Esophagus muscularis mucosa (tissue), 4 donors: ENCODE data around the gene KMT2D.

Experiments used
- CTCF ChIP-seq, 3 experiments: fragments of 200-600 bp in 2 of 3; fragments of 450-650 bp in 1 of 3; sonication (generic) in 2 of 3; IDR thresholded peaks; one replicate each; pipeline ENCODE4 v1.5.1; 2017 to 2019; ENCODE audit warnings: antibody characterized with exemption in 3 of 3, mild to moderate bottlenecking in 2 of 3, moderate library complexity in 1 of 3
- EP300 ChIP-seq: sonication (generic); formaldehyde crosslinking; IDR thresholded peaks from one replicate; pipeline ENCODE4 v1.6.1; 2017; ENCODE audit warnings: antibody characterized with exemption
- POLR2A ChIP-seq: fragments of 450-650 bp; IDR thresholded peaks from one replicate; pipeline ENCODE4 v1.6.1; 2017; ENCODE audit warnings: antibody characterized with exemption, moderate library complexity, mild to moderate bottlenecking, low read depth
- POLR2AphosphoS5 ChIP-seq, 2 donors: sonication (generic); formaldehyde crosslinking; IDR thresholded peaks; one replicate each; pipeline ENCODE4 v1.6.1; 2017; ENCODE audit warnings: antibody characterized with exemption in 2 of 2

GRCh38 chr12:49017891-49018260 lies 42.7 kb downstream of the KMT2D start:
- TF ChIP-seq CTCF (IDR thresholded peaks at IDR 0.05) (peak in 1 of 3 experiments; percentile 11), POLR2A (no peak), POLR2AphosphoS5 (IDR thresholded peaks at IDR 0.05) (no peak), EP300 (no peak)
